HepG2 (cell line): ENCODE data around the gene PDGFB. TPM values are rescaled to one million over a fixed set of nuclear protein-coding genes. Genes with fewer than 3 reads are reported as not detected.

ENCODE experiments used
- ASH2L ChIP-seq: fragments of 300-600, 200-600 bp; sonication (generic); IDR thresholded peaks from 2 replicates; pipeline ENCODE4 v1.7.0; 2017; ENCODE audit warnings: low read depth, mild to moderate bottlenecking, moderate library complexity, mixed read lengths, low read length; ENCODE audit not compliant: insufficient read length
- HHEX ChIP-seq: IDR thresholded peaks from 2 replicates; pipeline ENCODE4 v1.6.1; 2016; ENCODE audit warnings: control low read depth
- RAD51 ChIP-seq: fragments of 450-650 bp; IDR thresholded peaks from 2 replicates; pipeline ENCODE4 v1.6.1; 2016; ENCODE audit warnings: borderline replicate concordance
- RCOR2 ChIP-seq: IDR thresholded peaks from 2 replicates; pipeline ENCODE4 v1.6.1; 2016; ENCODE audit warnings: missing biosample characterization, missing genetic modification reagents
- SP1 ChIP-seq, 2 experiments: fragments of 450-650 bp in 1 of 2; sonication (generic) in 1 of 2; formaldehyde crosslinking in 1 of 2; IDR thresholded peaks; 2 replicates each; pipeline versions ENCODE4 v1.4.0 to v1.6.1; 2016 to 2020; ENCODE audit warnings: missing genetic modification reagents in 1 of 2
- SRSF1 ChIP-seq: fragments of 200-400 bp; formaldehyde crosslinking; optimal IDR thresholded peaks from 2 replicates; pipeline ENCODE3; 2017; ENCODE audit warnings: mild to moderate bottlenecking, low read depth, low read length, moderate library complexity
- ZFP82 ChIP-seq: sonication (generic); formaldehyde crosslinking; IDR thresholded peaks from 2 replicates; pipeline ENCODE4 v1.5.1; 2020; ENCODE audit warnings: mild to moderate bottlenecking, missing genetic modification reagents, borderline replicate concordance
- ZFY ChIP-seq: sonication (generic); formaldehyde crosslinking; IDR thresholded peaks from 2 replicates; pipeline ENCODE4 v1.4.0; 2020; ENCODE audit warnings: missing genetic modification reagents
- ZNF549 ChIP-seq: sonication (generic); formaldehyde crosslinking; IDR thresholded peaks from 2 replicates; pipeline ENCODE4 v1.5.0; 2020; ENCODE audit warnings: missing genetic modification reagents
- ZNF670 ChIP-seq: sonication (generic); formaldehyde crosslinking; IDR thresholded peaks from 2 replicates; pipeline ENCODE4 v1.8.0; 2022; ENCODE audit warnings: mild to moderate bottlenecking, missing genetic modification reagents, borderline replicate concordance
- polyA plus RNA-seq, 8 experiments: library from polyadenylated mRNA; depleted of rRNA in 3 of 8; stranded (reverse) in 7 of 8; unstranded in 1 of 8; fragments of >200 nt; fragmentation: Illumina TruSeq in 4 of 8; extraction: Trizol in 4 of 8; gene quantifications; 2 replicates each; pipeline versions ENCODE4 v1.2.1 to v1.2.3, GENCODE V29; 2011 to 2016; ENCODE audit warnings: low read depth in 4 of 8, missing spikeins in 1 of 8, mixed read lengths in 1 of 8; ENCODE audit not compliant: insufficient read depth in 1 of 8
- total RNA-seq, 5 experiments: library from RNA; depleted of rRNA; stranded (reverse); fragments of >200 nt; fragmentation: Illumina TruSeq; extraction: Trizol; gene quantifications; 2 replicates each; pipeline ENCODE4 v1.2.3, GENCODE V29; 2016; ENCODE audit warnings: low read depth in 1 of 5
- TF ChIP-seq, protein P1 (sequence below): sonication (generic); formaldehyde crosslinking; IDR thresholded peaks from 2 replicates; pipeline ENCODE4 v1.9.0; 2021; ENCODE audit warnings: missing genetic modification reagents, mild to moderate bottlenecking, borderline replicate concordance
- TF ChIP-seq, protein P2 (sequence below): sonication (generic); formaldehyde crosslinking; IDR thresholded peaks from 2 replicates; pipeline ENCODE4 v1.8.0; 2022; ENCODE audit warnings: mild to moderate bottlenecking, missing genetic modification reagents, moderate library complexity
- TF ChIP-seq, protein P3 (sequence below): sonication (generic); formaldehyde crosslinking; IDR thresholded peaks from 2 replicates; pipeline ENCODE4 v1.5.1; 2020; ENCODE audit warnings: mild to moderate bottlenecking, moderate library complexity, missing genetic modification reagents
- TF ChIP-seq, protein P4 (sequence below): IDR thresholded peaks from 2 replicates; pipeline ENCODE4 v1.6.1; 2016
- TF ChIP-seq, protein P5 (sequence below): sonication (generic); formaldehyde crosslinking; IDR thresholded peaks from 2 replicates; pipeline ENCODE4 v1.5.0; 2020; ENCODE audit warnings: mild to moderate bottlenecking, missing genetic modification reagents, borderline replicate concordance

The PDGFB gene
- total and polyA plus RNA-seq, 2 of the 13 experiments (the other 11 are each of a cell fraction or from before 2014, with no cell fraction given), result 1.4 to 10.1 TPM

DNA sequence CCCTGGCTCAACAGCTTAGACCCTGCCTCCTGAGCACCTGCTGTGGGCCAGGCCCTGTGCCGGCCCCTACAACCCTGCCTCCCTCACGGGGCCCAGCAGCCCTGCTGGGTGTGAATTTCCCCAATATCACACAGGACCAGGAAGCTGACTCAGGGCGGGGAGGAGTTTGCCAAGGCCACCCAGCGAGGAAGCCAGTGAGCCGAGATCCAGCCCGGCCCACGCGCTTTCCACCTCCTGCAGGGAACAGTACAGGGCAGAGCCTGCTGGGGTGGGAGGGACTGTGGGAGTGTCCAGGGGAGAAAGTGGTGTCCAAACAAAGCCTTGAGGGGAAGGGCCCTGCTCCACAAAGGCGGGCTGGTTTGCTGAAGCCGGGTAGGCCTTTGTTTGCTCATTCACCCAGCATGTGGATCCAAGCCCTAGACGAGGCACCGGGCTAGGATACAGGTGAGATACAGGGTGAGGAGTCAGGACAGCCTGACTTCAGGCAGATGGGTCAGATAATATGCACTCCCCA lies 47.8 kb upstream of the PDGFB start (continued):
- TF ChIP-seq, protein P1, sequence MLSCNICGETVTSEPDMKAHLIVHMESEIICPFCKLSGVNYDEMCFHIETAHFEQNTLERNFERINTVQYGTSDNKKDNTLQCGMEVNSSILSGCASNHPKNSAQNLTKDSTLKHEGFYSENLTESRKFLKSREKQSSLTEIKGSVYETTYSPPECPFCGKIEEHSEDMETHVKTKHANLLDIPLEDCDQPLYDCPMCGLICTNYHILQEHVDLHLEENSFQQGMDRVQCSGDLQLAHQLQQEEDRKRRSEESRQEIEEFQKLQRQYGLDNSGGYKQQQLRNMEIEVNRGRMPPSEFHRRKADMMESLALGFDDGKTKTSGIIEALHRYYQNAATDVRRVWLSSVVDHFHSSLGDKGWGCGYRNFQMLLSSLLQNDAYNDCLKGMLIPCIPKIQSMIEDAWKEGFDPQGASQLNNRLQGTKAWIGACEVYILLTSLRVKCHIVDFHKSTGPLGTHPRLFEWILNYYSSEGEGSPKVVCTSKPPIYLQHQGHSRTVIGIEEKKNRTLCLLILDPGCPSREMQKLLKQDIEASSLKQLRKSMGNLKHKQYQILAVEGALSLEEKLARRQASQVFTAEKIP (CRISPR knock-in tag), result no peak
- TF ChIP-seq, protein P2, sequence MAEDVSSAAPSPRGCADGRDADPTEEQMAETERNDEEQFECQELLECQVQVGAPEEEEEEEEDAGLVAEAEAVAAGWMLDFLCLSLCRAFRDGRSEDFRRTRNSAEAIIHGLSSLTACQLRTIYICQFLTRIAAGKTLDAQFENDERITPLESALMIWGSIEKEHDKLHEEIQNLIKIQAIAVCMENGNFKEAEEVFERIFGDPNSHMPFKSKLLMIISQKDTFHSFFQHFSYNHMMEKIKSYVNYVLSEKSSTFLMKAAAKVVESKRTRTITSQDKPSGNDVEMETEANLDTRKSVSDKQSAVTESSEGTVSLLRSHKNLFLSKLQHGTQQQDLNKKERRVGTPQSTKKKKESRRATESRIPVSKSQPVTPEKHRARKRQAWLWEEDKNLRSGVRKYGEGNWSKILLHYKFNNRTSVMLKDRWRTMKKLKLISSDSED, result no peak
- TF ChIP-seq HHEX (CRISPR knock-in tag), result no peak
- TF ChIP-seq ZFY, result peak; percentile 92
- no peak for TF ChIP-seq ASH2L
- TF ChIP-seq, protein P3, sequence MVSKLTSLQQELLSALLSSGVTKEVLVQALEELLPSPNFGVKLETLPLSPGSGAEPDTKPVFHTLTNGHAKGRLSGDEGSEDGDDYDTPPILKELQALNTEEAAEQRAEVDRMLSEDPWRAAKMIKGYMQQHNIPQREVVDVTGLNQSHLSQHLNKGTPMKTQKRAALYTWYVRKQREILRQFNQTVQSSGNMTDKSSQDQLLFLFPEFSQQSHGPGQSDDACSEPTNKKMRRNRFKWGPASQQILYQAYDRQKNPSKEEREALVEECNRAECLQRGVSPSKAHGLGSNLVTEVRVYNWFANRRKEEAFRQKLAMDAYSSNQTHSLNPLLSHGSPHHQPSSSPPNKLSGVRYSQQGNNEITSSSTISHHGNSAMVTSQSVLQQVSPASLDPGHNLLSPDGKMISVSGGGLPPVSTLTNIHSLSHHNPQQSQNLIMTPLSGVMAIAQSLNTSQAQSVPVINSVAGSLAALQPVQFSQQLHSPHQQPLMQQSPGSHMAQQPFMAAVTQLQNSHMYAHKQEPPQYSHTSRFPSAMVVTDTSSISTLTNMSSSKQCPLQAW (CRISPR knock-in tag), result peak; percentile 74
- TF ChIP-seq RAD51, result no peak
- no peak for TF ChIP-seq ZNF549 (CRISPR knock-in tag)
- TF ChIP-seq, protein P4, sequence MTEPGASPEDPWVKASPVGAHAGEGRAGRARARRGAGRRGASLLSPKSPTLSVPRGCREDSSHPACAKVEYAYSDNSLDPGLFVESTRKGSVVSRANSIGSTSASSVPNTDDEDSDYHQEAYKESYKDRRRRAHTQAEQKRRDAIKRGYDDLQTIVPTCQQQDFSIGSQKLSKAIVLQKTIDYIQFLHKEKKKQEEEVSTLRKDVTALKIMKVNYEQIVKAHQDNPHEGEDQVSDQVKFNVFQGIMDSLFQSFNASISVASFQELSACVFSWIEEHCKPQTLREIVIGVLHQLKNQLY (CRISPR knock-in tag), result 0 out of 2 replicates have a peak, but pooled peaks have one; percentile 14
- TF ChIP-seq SRSF1, result no peak
- TF ChIP-seq ZNF670, result no peak
- TF ChIP-seq SP1 (IDR thresholded peaks at IDR 0.05), result no peak
- no peak for TF ChIP-seq SP1 (CRISPR knock-in tag; IDR thresholded peaks at IDR 0.05)
- TF ChIP-seq, protein P5, sequence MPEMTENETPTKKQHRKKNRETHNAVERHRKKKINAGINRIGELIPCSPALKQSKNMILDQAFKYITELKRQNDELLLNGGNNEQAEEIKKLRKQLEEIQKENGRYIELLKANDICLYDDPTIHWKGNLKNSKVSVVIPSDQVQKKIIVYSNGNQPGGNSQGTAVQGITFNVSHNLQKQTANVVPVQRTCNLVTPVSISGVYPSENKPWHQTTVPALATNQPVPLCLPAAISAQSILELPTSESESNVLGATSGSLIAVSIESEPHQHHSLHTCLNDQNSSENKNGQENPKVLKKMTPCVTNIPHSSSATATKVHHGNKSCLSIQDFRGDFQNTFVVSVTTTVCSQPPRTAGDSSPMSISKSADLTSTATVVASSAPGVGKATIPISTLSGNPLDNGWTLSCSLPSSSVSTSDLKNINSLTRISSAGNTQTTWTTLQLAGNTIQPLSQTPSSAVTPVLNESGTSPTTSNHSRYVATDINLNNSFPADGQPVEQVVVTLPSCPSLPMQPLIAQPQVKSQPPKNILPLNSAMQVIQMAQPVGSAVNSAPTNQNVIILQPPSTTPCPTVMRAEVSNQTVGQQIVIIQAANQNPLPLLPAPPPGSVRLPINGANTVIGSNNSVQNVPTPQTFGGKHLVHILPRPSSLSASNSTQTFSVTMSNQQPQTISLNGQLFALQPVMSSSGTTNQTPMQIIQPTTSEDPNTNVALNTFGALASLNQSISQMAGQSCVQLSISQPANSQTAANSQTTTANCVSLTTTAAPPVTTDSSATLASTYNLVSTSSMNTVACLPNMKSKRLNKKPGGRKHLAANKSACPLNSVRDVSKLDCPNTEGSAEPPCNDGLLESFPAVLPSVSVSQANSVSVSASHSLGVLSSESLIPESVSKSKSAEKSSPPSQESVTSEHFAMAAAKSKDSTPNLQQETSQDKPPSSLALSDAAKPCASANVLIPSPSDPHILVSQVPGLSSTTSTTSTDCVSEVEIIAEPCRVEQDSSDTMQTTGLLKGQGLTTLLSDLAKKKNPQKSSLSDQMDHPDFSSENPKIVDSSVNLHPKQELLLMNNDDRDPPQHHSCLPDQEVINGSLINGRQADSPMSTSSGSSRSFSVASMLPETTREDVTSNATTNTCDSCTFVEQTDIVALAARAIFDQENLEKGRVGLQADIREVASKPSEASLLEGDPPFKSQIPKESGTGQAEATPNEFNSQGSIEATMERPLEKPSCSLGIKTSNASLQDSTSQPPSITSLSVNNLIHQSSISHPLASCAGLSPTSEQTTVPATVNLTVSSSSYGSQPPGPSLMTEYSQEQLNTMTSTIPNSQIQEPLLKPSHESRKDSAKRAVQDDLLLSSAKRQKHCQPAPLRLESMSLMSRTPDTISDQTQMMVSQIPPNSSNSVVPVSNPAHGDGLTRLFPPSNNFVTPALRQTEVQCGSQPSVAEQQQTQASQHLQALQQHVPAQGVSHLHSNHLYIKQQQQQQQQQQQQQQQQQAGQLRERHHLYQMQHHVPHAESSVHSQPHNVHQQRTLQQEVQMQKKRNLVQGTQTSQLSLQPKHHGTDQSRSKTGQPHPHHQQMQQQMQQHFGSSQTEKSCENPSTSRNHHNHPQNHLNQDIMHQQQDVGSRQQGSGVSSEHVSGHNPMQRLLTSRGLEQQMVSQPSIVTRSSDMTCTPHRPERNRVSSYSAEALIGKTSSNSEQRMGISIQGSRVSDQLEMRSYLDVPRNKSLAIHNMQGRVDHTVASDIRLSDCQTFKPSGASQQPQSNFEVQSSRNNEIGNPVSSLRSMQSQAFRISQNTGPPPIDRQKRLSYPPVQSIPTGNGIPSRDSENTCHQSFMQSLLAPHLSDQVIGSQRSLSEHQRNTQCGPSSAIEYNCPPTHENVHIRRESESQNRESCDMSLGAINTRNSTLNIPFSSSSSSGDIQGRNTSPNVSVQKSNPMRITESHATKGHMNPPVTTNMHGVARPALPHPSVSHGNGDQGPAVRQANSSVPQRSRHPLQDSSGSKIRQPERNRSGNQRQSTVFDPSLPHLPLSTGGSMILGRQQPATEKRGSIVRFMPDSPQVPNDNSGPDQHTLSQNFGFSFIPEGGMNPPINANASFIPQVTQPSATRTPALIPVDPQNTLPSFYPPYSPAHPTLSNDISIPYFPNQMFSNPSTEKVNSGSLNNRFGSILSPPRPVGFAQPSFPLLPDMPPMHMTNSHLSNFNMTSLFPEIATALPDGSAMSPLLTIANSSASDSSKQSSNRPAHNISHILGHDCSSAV (CRISPR knock-in tag), result no peak
- no peak for TF ChIP-seq RCOR2 (CRISPR knock-in tag)
- no peak for TF ChIP-seq ZFP82 (CRISPR knock-in tag)
